Fibroblast of lung (primary cell): Measurements from ENCODE around the gene ELMO1. TPM values are rescaled to one million over a fixed set of nuclear protein-coding genes. Genes with fewer than 3 reads are reported as not detected.

ENCODE experiments used
- DNase-seq, 2 donors: peaks; one replicate each; pipeline versions ENCODE4 v3.0.0 to v3.0.0-alpha.2; 2010; ENCODE audit warnings: low read depth in 2 of 2
- H2AFZ ChIP-seq: 2 replicates; pipeline ENCODE4 v1.5.1; 2012; ENCODE audit warnings: low read length, control low read depth, inconsistent platforms
- H3K27ac ChIP-seq: 2 replicates; pipeline ENCODE4 v1.5.1; 2011; ENCODE audit warnings: low read length, control low read depth; ENCODE audit not compliant: insufficient read depth
- H3K27me3 ChIP-seq: 2 replicates; pipeline ENCODE4 v1.5.1; 2011; ENCODE audit warnings: mild to moderate bottlenecking, low read length; ENCODE audit not compliant: control insufficient read depth, insufficient read depth
- H3K36me3 ChIP-seq: 2 replicates; pipeline ENCODE4 v1.5.1; 2011; ENCODE audit warnings: low read length; ENCODE audit not compliant: control insufficient read depth, insufficient read depth
- H3K4me1 ChIP-seq: 2 replicates; pipeline ENCODE4 v1.5.1; 2011; ENCODE audit warnings: low read length; ENCODE audit not compliant: control insufficient read depth, insufficient read depth; ENCODE audit errors: extremely low read depth
- H3K4me2 ChIP-seq: 2 replicates; pipeline ENCODE4 v1.5.1; 2011; ENCODE audit warnings: low read length, control low read depth; ENCODE audit not compliant: insufficient read depth; ENCODE audit errors: extremely low read depth
- H3K4me3 ChIP-seq, 4 experiments: fragments of 200-600 bp in 1 of 4; sonication (generic) in 1 of 4; replicated peaks in 1 of 4; 2 replicates each; pipeline ENCODE4 v1.5.1; 2011 to 2016; ENCODE audit warnings: low read length in 4 of 4, low read depth in 3 of 4, mild to moderate bottlenecking in 3 of 4, control low read depth in 2 of 4, inconsistent platforms in 1 of 4, mixed read lengths in 1 of 4; ENCODE audit not compliant: insufficient read depth in 1 of 4; ENCODE audit errors: control extremely low read depth in 1 of 4
- H3K79me2 ChIP-seq: 2 replicates; pipeline ENCODE4 v1.5.1; 2012; ENCODE audit warnings: mild to moderate bottlenecking, low read length, inconsistent platforms; ENCODE audit not compliant: control insufficient read depth, insufficient read depth
- H3K9ac ChIP-seq: 2 replicates; pipeline ENCODE4 v1.5.1; 2011; ENCODE audit warnings: mild to moderate bottlenecking, low read length, control low read depth; ENCODE audit not compliant: insufficient read depth
- H3K9me3 ChIP-seq: 2 replicates; pipeline ENCODE4 v1.5.1; 2012; ENCODE audit warnings: low read depth, low read length; ENCODE audit not compliant: control insufficient read depth, insufficient read depth
- H4K20me1 ChIP-seq: 2 replicates; pipeline ENCODE4 v1.5.1; 2011; ENCODE audit warnings: low read length; ENCODE audit not compliant: control insufficient read depth, insufficient read depth; ENCODE audit errors: extremely low read depth
- EZH2 ChIP-seq: IDR thresholded peaks from 2 replicates; pipeline ENCODE4 v1.5.1; 2012; ENCODE audit warnings: low read length, control low read depth, mild to moderate bottlenecking; ENCODE audit errors: missing control alignments
- polyA plus RNA-seq, 2 donors: library from polyadenylated mRNA; depleted of rRNA in 1 of 2; stranded (reverse) in 1 of 2; unstranded in 1 of 2; fragments of >200 nt; gene quantifications; 2 replicates each; pipeline ENCODE4 v1.2.1, GENCODE V29; 2011 to 2012; ENCODE audit warnings: missing spikeins in 1 of 2
- total RNA-seq: library from RNA; depleted of rRNA; stranded (reverse); fragments of >200 nt; gene quantifications from 2 replicates; pipeline ENCODE4 v1.2.1, GENCODE V29; 2014
- TF ChIP-seq, protein P1 (sequence below), 2 donors: IDR thresholded peaks in 1 of 2; conservative IDR thresholded peaks in 1 of 2; 1 replicate in 1 of 2; 2 replicates in 1 of 2; pipeline ENCODE4 v1.5.1; 2011 to 2012; ENCODE audit warnings: low read length in 2 of 2, control low read depth in 1 of 2, inconsistent platforms in 1 of 2, low read depth in 1 of 2, mild to moderate bottlenecking in 1 of 2

Gene ELMO1
- total and polyA plus RNA-seq, 2 donors (not counting 1 experiment from before 2014, with no cell fraction given), result 0.50 TPM; not detected in 1

DNA sequence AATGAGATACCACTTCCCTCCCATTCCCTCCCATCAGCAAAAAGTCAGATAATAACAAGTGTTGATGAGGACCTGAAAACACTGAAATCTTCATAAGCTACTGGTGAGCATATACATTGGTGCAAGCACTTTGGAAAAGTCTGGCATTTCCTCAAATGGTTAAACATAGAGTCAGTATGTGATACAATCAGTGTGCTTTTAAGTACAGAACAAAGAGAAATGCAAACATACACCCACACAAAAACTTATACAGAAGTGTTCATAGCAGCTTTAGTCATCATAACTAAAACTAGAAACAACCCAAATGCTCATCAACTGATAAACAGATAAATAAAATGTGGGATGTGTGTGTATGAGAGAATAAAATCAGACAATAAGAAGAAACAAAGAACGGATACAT is 261.9 kb downstream of the ELMO1 start:
- Histone ChIP-seq H3K36me3 (no peaks in the 10 kb centered on the region), H3K4me3 (no peak overlapping the region), H2AFZ (no peak overlapping the region), H3K9me3 (no peaks in the 10 kb centered on the region), H3K27me3 (no peaks in the 10 kb centered on the region), H3K4me1 (no peaks in the 10 kb centered on the region), H4K20me1 (no peaks in the 10 kb centered on the region), H3K4me2 (no peak overlapping the region), H3K79me2 (no peaks in the 10 kb centered on the region), H3K27ac (no peak overlapping the region), H3K9ac (no peak overlapping the region)
- no peak for DNase-seq
- no peak for TF ChIP-seq EZH2
- TF ChIP-seq, protein P1, sequence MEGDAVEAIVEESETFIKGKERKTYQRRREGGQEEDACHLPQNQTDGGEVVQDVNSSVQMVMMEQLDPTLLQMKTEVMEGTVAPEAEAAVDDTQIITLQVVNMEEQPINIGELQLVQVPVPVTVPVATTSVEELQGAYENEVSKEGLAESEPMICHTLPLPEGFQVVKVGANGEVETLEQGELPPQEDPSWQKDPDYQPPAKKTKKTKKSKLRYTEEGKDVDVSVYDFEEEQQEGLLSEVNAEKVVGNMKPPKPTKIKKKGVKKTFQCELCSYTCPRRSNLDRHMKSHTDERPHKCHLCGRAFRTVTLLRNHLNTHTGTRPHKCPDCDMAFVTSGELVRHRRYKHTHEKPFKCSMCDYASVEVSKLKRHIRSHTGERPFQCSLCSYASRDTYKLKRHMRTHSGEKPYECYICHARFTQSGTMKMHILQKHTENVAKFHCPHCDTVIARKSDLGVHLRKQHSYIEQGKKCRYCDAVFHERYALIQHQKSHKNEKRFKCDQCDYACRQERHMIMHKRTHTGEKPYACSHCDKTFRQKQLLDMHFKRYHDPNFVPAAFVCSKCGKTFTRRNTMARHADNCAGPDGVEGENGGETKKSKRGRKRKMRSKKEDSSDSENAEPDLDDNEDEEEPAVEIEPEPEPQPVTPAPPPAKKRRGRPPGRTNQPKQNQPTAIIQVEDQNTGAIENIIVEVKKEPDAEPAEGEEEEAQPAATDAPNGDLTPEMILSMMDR (conservative IDR thresholded peaks at IDR 0.05 in 1 of 2, IDR thresholded peaks at IDR 0.05 in 1 of 2; ENCODE audit: low read depth in 1 of 2, low read length in 2 of 2), result no peak

DNA sequence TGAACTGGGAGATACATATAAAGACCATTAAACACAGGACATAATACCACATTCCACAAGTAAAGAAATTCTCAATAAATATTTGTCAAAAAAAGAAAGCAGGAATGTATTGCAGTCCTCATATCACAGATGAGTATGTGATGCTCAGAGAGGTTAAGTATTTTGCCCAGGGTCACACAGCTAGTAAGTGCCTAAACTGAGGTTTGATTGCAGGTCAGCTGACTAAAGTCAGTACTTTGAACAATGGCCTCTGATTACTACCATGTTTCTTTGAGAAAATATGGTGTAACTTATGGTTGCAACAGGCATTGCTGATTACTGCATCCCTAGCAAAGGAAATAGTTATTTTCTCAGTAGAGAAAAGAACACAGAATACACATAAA is 267.1 kb downstream of the ELMO1 start:
- Histone ChIP-seq H3K4me3 (no peak overlapping the region), H3K4me2 (no peak overlapping the region), H3K27ac (no peak overlapping the region), H3K4me1 (no peaks in the 10 kb centered on the region), H3K9me3 (no peaks in the 10 kb centered on the region), H4K20me1 (no peaks in the 10 kb centered on the region), H3K79me2 (no peaks in the 10 kb centered on the region), H3K9ac (no peak overlapping the region), H3K27me3 (no peaks in the 10 kb centered on the region), H3K36me3 (no peaks in the 10 kb centered on the region), H2AFZ (no peak overlapping the region)
- TF ChIP-seq EZH2, result no peak
- TF ChIP-seq, protein P1 (conservative IDR thresholded peaks at IDR 0.05 in 1 of 2, IDR thresholded peaks at IDR 0.05 in 1 of 2; ENCODE audit: low read depth in 1 of 2, low read length in 2 of 2), result no peak
- DNase-seq, result no peak

DNA sequence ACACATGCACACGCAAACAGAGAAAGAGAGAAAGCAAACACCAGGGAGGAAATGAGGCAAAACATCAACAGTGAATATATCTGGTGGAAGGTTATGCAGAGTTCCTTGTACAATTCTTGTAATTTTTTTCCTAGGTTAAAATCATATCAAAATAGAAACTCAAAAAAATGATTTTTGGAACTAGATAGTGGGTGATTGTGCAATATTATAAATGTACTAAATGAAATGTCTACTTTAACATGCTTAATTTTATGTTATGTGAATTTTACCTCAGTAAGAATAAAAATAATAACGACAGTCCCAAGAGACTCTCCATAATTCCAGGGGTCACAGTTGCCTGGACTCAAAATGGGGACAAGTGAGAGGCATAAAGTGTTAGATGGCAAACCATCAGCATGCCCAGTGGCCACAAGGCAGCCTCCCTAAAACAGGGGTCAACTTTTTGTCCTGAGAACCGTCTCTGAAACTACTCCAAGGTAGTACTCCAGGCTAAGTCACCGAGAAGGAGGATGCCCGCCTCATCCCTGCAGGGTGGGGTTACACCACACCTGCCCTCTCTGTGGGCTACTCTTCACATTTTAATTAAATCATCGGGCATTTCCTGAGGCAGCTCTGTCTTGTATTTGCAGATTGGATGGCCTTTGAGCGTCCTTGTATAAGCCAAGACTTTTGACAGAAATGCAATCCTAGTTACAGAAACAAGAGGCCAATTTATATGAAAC is 267.7 kb downstream of the ELMO1 start:
- Histone ChIP-seq H3K9ac (no peak overlapping the region), H3K4me1 (no peaks in the 10 kb centered on the region), H3K4me3 (no peak overlapping the region), H3K79me2 (no peaks in the 10 kb centered on the region), H3K9me3 (no peaks in the 10 kb centered on the region), H2AFZ (no peak overlapping the region), H4K20me1 (no peaks in the 10 kb centered on the region), H3K27me3 (no peaks in the 10 kb centered on the region), H3K27ac (no peak overlapping the region), H3K36me3 (no peaks in the 10 kb centered on the region), H3K4me2 (no peak overlapping the region)
- TF ChIP-seq, protein P1 (conservative IDR thresholded peaks at IDR 0.05 in 1 of 2, IDR thresholded peaks at IDR 0.05 in 1 of 2; ENCODE audit: low read depth in 1 of 2, low read length in 2 of 2), result no peak
- no peak for TF ChIP-seq EZH2
- no peak for DNase-seq
